Kidney epithelial cell (primary cell): Measurements from ENCODE around the gene TSPAN5. TPM values are rescaled to one million over a fixed set of nuclear protein-coding genes. Genes with fewer than 3 reads are reported as not detected.
A peak's percentile ranks its signal among the peaks of the same experiment; 100 is the strongest.

ENCODE experiments used
- DNase-seq: peaks from one replicate; pipeline ENCODE4 v3.0.0-alpha.2; 2010; ENCODE audit warnings: low read depth
- H3K27me3 ChIP-seq: 2 replicates; pipeline ENCODE4 v1.6.0; 2011; ENCODE audit warnings: low read length; ENCODE audit not compliant: control insufficient read depth, insufficient read depth
- H3K36me3 ChIP-seq: 2 replicates; pipeline ENCODE4 v1.5.1; 2011; ENCODE audit warnings: low read length; ENCODE audit not compliant: control insufficient read depth, insufficient read depth
- H3K4me3 ChIP-seq: 2 replicates; pipeline ENCODE4 v1.5.1; 2011; ENCODE audit warnings: low read depth, mild to moderate bottlenecking, control low read depth, low read length
- CTCF ChIP-seq: IDR thresholded peaks from 2 replicates; pipeline ENCODE4 v1.5.1; 2011; ENCODE audit warnings: mild to moderate bottlenecking, moderate library complexity, low read length, control low read depth, inconsistent platforms; ENCODE audit not compliant: insufficient read depth, poor library complexity, severe bottlenecking
- total RNA-seq: library from RNA; depleted of rRNA; stranded (reverse); fragments of >200 nt; gene quantifications from 2 replicates; pipeline ENCODE4 v1.2.3, GENCODE V29; 2015

TSPAN5 gene
- total RNA-seq, 1 donor from 2014 or later = 20.5 TPM

DNA sequence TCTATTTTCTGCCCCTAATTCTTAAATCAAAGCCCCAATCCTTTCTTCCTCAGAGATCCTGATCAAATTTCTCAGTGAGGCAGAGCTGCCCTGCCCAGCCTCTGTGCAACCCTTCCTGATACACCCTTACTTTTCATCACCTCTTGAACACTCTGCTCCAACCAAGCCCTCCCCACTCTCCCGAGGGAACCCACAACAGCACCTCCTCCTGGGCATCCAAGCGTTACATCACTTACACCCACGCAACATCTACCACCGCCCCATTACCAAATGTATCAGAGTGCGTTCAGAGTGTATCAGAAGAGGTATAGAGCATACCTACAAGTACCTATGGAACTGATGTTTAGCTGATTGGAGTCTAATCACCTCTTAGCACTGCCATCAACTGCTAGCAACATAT is 210.8 kb downstream of the TSPAN5 start:
- no peaks in the 10 kb centered on the region for H3K27me3 ChIP-seq
- H3K4me3 ChIP-seq = no peak overlapping the region
- no peak for DNase-seq
- H3K36me3 ChIP-seq = no peaks in the 10 kb centered on the region
- peak; percentile 6 for TF ChIP-seq CTCF

DNA sequence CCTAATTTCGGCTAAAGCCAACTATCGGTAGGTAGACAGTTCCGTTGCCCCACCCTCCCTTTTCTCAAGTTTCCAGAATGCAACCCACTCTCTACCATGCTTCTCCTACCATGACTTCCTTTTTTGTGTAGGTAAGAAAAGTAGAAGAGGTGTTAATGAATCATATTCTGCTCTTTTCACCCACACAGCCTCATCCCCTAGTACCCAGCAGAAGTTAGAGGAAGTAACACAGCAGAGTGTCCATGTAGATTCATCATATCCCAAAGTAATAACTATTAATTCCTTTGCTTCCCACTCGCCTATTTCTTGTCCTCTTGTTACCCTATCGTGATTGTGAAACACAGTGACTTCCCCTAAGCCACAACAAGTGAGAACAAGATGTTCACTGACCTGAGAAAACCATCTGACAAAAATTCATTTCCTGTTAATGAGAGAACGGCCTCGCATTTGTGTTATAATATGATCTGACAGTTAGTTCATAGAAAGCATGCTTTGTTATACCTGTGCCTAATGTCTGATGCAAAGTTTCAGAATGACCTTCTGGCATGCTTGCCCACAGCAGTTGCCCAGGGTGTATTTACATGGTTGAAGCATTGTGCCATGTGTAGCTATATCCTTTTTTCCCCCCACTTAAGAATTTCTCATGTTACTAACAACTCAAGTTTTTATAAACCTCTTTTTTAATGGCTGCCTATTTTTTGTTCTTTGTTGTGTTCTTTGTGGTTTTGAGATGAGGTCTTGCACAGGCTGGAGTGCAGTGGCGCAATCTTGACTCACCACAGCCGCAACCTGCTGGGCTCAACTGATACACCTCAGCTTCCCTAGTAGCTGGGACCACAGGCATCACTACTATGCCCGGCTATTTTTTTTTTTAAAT is 211.7 kb downstream of the TSPAN5 start:
- DNase-seq = peak; percentile 38
- no peaks in the 10 kb centered on the region for H3K36me3 ChIP-seq
- H3K4me3 ChIP-seq = no peak overlapping the region
- no peaks in the 10 kb centered on the region for H3K27me3 ChIP-seq
- no peak for TF ChIP-seq CTCF

GRCh38 chr4:98444371-98444770 is 214.0 kb downstream of the TSPAN5 start:
- no peak for TF ChIP-seq CTCF
- DNase-seq = no peak
- Histone ChIP-seq H3K36me3 (no peaks in the 10 kb centered on the region), H3K4me3 (no peak overlapping the region), H3K27me3 (no peaks in the 10 kb centered on the region)

DNA sequence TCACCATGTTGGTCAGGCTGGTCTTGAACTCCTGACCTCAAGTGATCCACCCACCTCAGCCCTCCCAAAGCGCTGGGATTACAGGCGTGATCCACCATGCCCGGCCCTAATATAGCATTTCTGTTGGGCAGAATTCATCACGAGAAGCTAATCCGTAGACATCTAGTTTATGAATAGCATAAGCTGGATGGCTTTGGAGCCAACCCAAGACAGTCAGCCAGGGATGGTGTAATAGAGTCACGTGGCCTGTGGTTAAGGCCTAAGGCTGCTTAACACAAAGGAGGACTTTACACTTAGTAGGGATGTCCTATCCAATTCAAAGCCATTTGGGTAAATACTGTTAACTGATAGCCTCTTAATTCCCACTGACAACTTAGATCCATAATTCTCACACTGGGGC is 223.6 kb downstream of the TSPAN5 start:
- no peak overlapping the region for H3K4me3 ChIP-seq
- H3K36me3 ChIP-seq = no peaks in the 10 kb centered on the region
- TF ChIP-seq CTCF = no peak
- no peak for DNase-seq
- H3K27me3 ChIP-seq = no peaks in the 10 kb centered on the region

DNA sequence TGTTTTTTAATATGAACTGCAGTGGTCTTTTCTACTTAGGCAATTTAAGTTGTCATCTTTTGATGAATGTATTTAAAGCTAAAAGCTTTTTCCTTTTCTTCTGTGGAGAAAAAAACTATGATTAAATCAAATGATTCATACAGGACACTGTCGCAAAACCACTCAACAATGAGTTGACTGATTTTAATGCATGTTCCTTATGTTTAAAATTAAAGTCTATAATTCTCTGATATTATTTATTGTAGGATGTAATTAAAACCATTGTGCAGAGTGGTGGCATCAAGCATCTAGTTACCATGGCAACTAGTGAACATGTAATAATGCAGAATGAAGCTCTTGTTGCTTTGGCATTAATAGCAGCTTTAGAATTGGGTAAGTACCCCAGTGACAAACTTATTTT is 224.7 kb downstream of the TSPAN5 start:
- no peak for DNase-seq
- no peaks in the 10 kb centered on the region for H3K36me3 ChIP-seq
- H3K27me3 ChIP-seq = no peaks in the 10 kb centered on the region
- no peak overlapping the region for H3K4me3 ChIP-seq
- TF ChIP-seq CTCF = no peak
